Subcutaneous abdominal adipose tissue (tissue), 5 donors: ENCODE results near the gene TOP1.
A peak's percentile ranks its signal among the peaks of the same experiment; 100 is the strongest.

Source experiments
- H3K27ac ChIP-seq: one replicate; pipeline ENCODE4 v1.7.0; 2013; ENCODE audit warnings: low read depth, mild to moderate bottlenecking, inconsistent platforms, low read length, moderate library complexity
- H3K27me3 ChIP-seq, 5 donors: one replicate each; pipeline ENCODE4 v1.7.0; 2013; ENCODE audit warnings: low read length in 5 of 5, inconsistent platforms in 1 of 5; ENCODE audit not compliant: control insufficient read depth in 5 of 5, insufficient read depth in 4 of 5
- H3K36me3 ChIP-seq, 5 donors: one replicate each; pipeline ENCODE4 v1.7.0; 2013; ENCODE audit warnings: low read length in 5 of 5; ENCODE audit not compliant: control insufficient read depth in 5 of 5, insufficient read depth in 5 of 5
- H3K4me1 ChIP-seq, 5 donors: one replicate each; pipeline ENCODE4 v1.7.0; 2013; ENCODE audit warnings: low read length in 5 of 5, mild to moderate bottlenecking in 3 of 5, moderate library complexity in 1 of 5; ENCODE audit not compliant: control insufficient read depth in 5 of 5, insufficient read depth in 5 of 5
- H3K4me3 ChIP-seq, 5 donors: one replicate each; pipeline ENCODE4 v1.7.0; 2013; ENCODE audit warnings: low read length in 5 of 5, low read depth in 1 of 5
- H3K9ac ChIP-seq, 5 donors: one replicate each; pipeline ENCODE4 v1.7.0; 2013; ENCODE audit warnings: low read length in 5 of 5, mild to moderate bottlenecking in 4 of 5, moderate library complexity in 3 of 5
- H3K9me3 ChIP-seq, 5 donors: one replicate each; pipeline ENCODE4 v1.7.0; 2013; ENCODE audit warnings: low read length in 5 of 5; ENCODE audit not compliant: control insufficient read depth in 5 of 5
- donor health status: healthy.
- donor health status: healthy.
- donor health status: healthy.
- donor health status: healthy.
- donor health status: healthy.

TOP1 gene

GRCh38 chr20:41148942-41149341, 120.3 kb downstream of the TOP1 start:
- Histone ChIP-seq H3K27ac (no peak overlapping the region), H3K9ac (no peak overlapping the region), H3K27me3 (no peaks in the 10 kb centered on the region), H3K9me3 (no peaks in the 10 kb centered on the region), H3K4me1 (peaks cover 22 to 97% (median 62%) of the 10 kb centered on the region in 5 donors), H3K4me3 (no peak overlapping the region), H3K36me3 (peaks cover 0 to 4% (median 0%) of the 10 kb centered on the region in 5 donors)

GRCh38 chr20:41150664-41151063, 122.0 kb downstream of the TOP1 start:
- H3K9ac ChIP-seq: no peak overlapping the region
- no peaks in the 10 kb centered on the region for H3K9me3 ChIP-seq
- peak overlapping the region; percentile 67 for H3K27ac ChIP-seq
- no peaks in the 10 kb centered on the region for H3K36me3 ChIP-seq
- H3K4me1 ChIP-seq: peaks cover 17 to 97% (median 67%) of the 10 kb centered on the region in 5 donors
- no peaks in the 10 kb centered on the region for H3K27me3 ChIP-seq
- H3K4me3 ChIP-seq: no peak overlapping the region

- H3K27me3 ChIP-seq: no peaks in the 10 kb centered on the region
- peaks cover 11 to 95% (median 62%) of the 10 kb centered on the region in 5 donors for H3K4me1 ChIP-seq
- H3K9me3 ChIP-seq: no peaks in the 10 kb centered on the region
- no peaks in the 10 kb centered on the region for H3K36me3 ChIP-seq
- H3K4me3 ChIP-seq: no peak overlapping the region
- no peak overlapping the region for H3K9ac ChIP-seq
- H3K27ac ChIP-seq: peak overlapping the region; percentile 67
These were observed 122.7 kb downstream of the TOP1 start for GRCh38 chr20:41151134-41151869.

GRCh38 chr20:41152108-41152757, 123.6 kb downstream of the TOP1 start:
- Histone ChIP-seq H3K9ac (peak overlapping the region in 2 of 5 donors; percentile 4 to 26), H3K4me1 (peaks cover 8 to 95% (median 54%) of the 10 kb centered on the region in 5 donors), H3K27me3 (no peaks in the 10 kb centered on the region), H3K36me3 (no peaks in the 10 kb centered on the region), H3K4me3 (no peak overlapping the region), H3K9me3 (no peaks in the 10 kb centered on the region), H3K27ac (peak overlapping the region; percentile 67)

- no peak overlapping the region for H3K9ac ChIP-seq
- H3K27ac ChIP-seq: peak overlapping the region; percentile 61
- no peak overlapping the region for H3K4me3 ChIP-seq
- no peaks in the 10 kb centered on the region for H3K27me3 ChIP-seq
- peaks cover 0 to 93% (median 37%) of the 10 kb centered on the region in 5 donors for H3K4me1 ChIP-seq
- H3K9me3 ChIP-seq: no peaks in the 10 kb centered on the region
- H3K36me3 ChIP-seq: peaks cover 0 to 3% (median under 1%) of the 10 kb centered on the region in 5 donors
These were observed 126.0 kb downstream of the TOP1 start for GRCh38 chr20:41154436-41155176.

- peaks cover 0 to 9% (median 7%) of the 10 kb centered on the region in 5 donors for H3K36me3 ChIP-seq
- no peaks in the 10 kb centered on the region for H3K27me3 ChIP-seq
- H3K4me3 ChIP-seq: no peak overlapping the region
- H3K4me1 ChIP-seq: peaks cover 0 to 93% (median 33%) of the 10 kb centered on the region in 5 donors
- H3K9me3 ChIP-seq: no peaks in the 10 kb centered on the region
- peak overlapping the region; percentile 61 for H3K27ac ChIP-seq
- no peak overlapping the region for H3K9ac ChIP-seq
These were observed 126.6 kb downstream of the TOP1 start for GRCh38 chr20:41155261-41155660.

GRCh38 chr20:41158082-41158625, 129.5 kb downstream of the TOP1 start:
- no peak overlapping the region for H3K27ac ChIP-seq
- peaks cover 0 to 70% (median 18%) of the 10 kb centered on the region in 5 donors for H3K4me1 ChIP-seq
- no peaks in the 10 kb centered on the region for H3K9me3 ChIP-seq
- no peaks in the 10 kb centered on the region for H3K27me3 ChIP-seq
- no peak overlapping the region for H3K9ac ChIP-seq
- H3K4me3 ChIP-seq: no peak overlapping the region
- peaks cover 0 to 32% (median 24%) of the 10 kb centered on the region in 5 donors for H3K36me3 ChIP-seq

GRCh38 chr20:41159547-41159946, 130.9 kb downstream of the TOP1 start:
- Histone ChIP-seq H3K4me1 (peaks cover 0 to 58% (median 11%) of the 10 kb centered on the region in 5 donors), H3K27me3 (no peaks in the 10 kb centered on the region), H3K4me3 (no peak overlapping the region), H3K27ac (no peak overlapping the region), H3K9ac (no peak overlapping the region), H3K36me3 (peaks cover 0 to 46% (median 38%) of the 10 kb centered on the region in 5 donors), H3K9me3 (no peaks in the 10 kb centered on the region)

GRCh38 chr20:41160686-41161085, 132.1 kb downstream of the TOP1 start:
- Histone ChIP-seq H3K27me3 (no peaks in the 10 kb centered on the region), H3K4me3 (no peak overlapping the region), H3K27ac (no peak overlapping the region), H3K9me3 (no peaks in the 10 kb centered on the region), H3K9ac (no peak overlapping the region), H3K36me3 (peaks cover 0 to 57% (median 49%) of the 10 kb centered on the region in 5 donors), H3K4me1 (peaks cover 0 to 47% (median 6%) of the 10 kb centered on the region in 5 donors)
